ENCODE measurements around the gene FAM78A. TPM values are rescaled to one million over a fixed set of nuclear protein-coding genes. Genes with fewer than 3 reads are reported as not detected.
A peak's percentile ranks its signal among the peaks of the same experiment; 100 is the strongest.

The FAM78A gene
- total and polyA plus RNA-seq, 11 donors = 13.6 to 37.9 (median 33.4) TPM

DNA sequence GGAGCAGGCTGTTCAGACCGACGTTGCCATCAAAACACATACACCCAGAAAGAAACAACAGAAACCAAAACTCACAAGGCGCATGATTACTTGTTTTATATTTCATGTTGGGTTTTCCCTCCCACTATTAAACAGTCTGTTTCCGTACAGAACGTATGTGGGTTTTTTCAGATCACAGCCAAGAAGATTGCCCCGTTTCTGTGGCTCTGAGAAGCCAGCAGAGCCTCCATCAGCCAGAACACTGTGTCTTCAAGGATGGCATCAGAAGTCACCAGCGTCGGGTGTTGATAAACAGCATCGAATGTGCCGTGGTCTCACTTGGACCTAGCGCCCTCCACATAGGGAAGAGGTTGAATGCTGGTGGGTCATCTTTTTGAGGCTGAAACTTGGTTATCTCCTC lies 42.8 kb downstream of the FAM78A start:
- H3K9me3 ChIP-seq = no peaks in the 10 kb centered on the region
- peaks cover 0 to 48% (median 32%) of the 10 kb centered on the region in 12 donors for H3K4me1 ChIP-seq
- H3K27ac ChIP-seq = peak overlapping the region in 7 of 12 donors; percentile 61 to 96 (median 88)
- WGBS, 4 donors = 89 to 95% (median 90%) methylated on average over 11 of the region's 11 CpGs
- ATAC-seq (no peak), DNase-seq (peak in 1 of 5 donors; percentile 15)
- H3K36me3 ChIP-seq = peaks cover 0 to 68% (median 51%) of the 10 kb centered on the region in 9 donors
- intact Hi-C loops (cut with DNase I) = loop anchor here in 3 of 10 donors (5.0 to 10.0 kb wide), 2 partner anchors 46 to 101 kb away; no protein-coding TSS in a partner anchor
- H3K4me3 ChIP-seq = peak overlapping the region in 1 of 12 donors; percentile 5
- TF ChIP-seq, protein P1, sequence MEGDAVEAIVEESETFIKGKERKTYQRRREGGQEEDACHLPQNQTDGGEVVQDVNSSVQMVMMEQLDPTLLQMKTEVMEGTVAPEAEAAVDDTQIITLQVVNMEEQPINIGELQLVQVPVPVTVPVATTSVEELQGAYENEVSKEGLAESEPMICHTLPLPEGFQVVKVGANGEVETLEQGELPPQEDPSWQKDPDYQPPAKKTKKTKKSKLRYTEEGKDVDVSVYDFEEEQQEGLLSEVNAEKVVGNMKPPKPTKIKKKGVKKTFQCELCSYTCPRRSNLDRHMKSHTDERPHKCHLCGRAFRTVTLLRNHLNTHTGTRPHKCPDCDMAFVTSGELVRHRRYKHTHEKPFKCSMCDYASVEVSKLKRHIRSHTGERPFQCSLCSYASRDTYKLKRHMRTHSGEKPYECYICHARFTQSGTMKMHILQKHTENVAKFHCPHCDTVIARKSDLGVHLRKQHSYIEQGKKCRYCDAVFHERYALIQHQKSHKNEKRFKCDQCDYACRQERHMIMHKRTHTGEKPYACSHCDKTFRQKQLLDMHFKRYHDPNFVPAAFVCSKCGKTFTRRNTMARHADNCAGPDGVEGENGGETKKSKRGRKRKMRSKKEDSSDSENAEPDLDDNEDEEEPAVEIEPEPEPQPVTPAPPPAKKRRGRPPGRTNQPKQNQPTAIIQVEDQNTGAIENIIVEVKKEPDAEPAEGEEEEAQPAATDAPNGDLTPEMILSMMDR (IDR thresholded peaks at IDR 0.05) = no peak
- no peak for TF ChIP-seq POLR2A (IDR thresholded peaks at IDR 0.05)
- H3K27me3 ChIP-seq = no peaks in the 10 kb centered on the region

DNA sequence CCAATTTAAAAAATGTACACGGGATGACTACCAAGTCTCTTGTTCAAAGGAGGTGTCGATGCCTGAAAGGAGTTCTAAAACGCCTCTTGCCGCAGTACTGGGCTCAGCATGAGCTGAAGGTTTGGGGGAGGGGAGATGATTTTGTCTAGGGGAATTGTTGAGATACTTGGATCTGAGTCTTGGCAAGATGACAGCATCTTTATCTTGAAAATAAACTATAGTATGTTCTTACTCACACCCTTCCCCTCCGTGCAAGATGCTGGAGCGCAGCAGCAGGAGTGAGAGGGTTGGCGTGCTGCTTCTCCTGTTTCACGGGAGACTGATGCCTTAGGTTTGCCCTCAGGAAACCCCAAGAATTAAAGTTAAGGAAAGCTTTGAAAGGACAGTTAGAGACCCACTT lies 47.3 kb downstream of the FAM78A start:
- Histone ChIP-seq H3K27ac (no peak overlapping the region), H3K27me3 (no peaks in the 10 kb centered on the region), H3K9me3 (no peaks in the 10 kb centered on the region), H3K36me3 (peaks cover 0 to 72% (median 50%) of the 10 kb centered on the region in 9 donors), H3K4me3 (peak overlapping the region in 1 of 12 donors; percentile 60), H3K4me1 (peaks cover 0 to 31% (median 13%) of the 10 kb centered on the region in 12 donors)
- WGBS, 4 donors = 74 to 83% (median 79%) methylated on average over 8 of the region's 8 CpGs
- no peak for DNase-seq
- no peak for ATAC-seq
- intact Hi-C loops (cut with DNase I) = loop anchor here in 1 of 10 donors (5.0 kb wide), 1 partner anchor 42 kb away; no protein-coding TSS in a partner anchor
- TF ChIP-seq, protein P1 (IDR thresholded peaks at IDR 0.05) = no peak
- TF ChIP-seq POLR2A (IDR thresholded peaks at IDR 0.05) = no peak

- WGBS, 4 donors = 66 to 74% (median 71%) methylated on average over 7 to 9 of the region's 9 CpGs
- no peaks in the 10 kb centered on the region for H3K27me3 ChIP-seq
- no peak for ATAC-seq
- intact Hi-C loops (cut with DNase I) = loop anchor here in 1 of 10 donors (5.0 kb wide), 1 partner anchor 41 kb away; no protein-coding TSS in a partner anchor
- TF ChIP-seq, protein P1 (IDR thresholded peaks at IDR 0.05) = no peak
- TF ChIP-seq POLR2A (IDR thresholded peaks at IDR 0.05) = no peak
- H3K27ac ChIP-seq = peak overlapping the region in 1 of 12 donors; percentile 78
- DNase-seq = no peak
- H3K4me3 ChIP-seq = peak overlapping the region in 8 of 12 donors; percentile 10 to 60 (median 24)
- peaks cover 0 to 29% (median 12%) of the 10 kb centered on the region in 12 donors for H3K4me1 ChIP-seq
- no peaks in the 10 kb centered on the region for H3K9me3 ChIP-seq
- peaks cover 0 to 68% (median 43%) of the 10 kb centered on the region in 9 donors for H3K36me3 ChIP-seq
Measured at GRCh38 chr9:131227959-131228460, 48.3 kb downstream of the FAM78A start.

GRCh38 chr9:131227112-131227958 lies 49.0 kb downstream of the FAM78A start:
- Histone ChIP-seq H3K4me1 (peaks cover 0 to 29% (median 12%) of the 10 kb centered on the region in 12 donors), H3K4me3 (peak overlapping the region in 1 of 12 donors; percentile 60), H3K27me3 (no peaks in the 10 kb centered on the region), H3K36me3 (peaks cover 0 to 68% (median 40%) of the 10 kb centered on the region in 9 donors), H3K27ac (peak overlapping the region in 1 of 12 donors; percentile 78), H3K9me3 (no peaks in the 10 kb centered on the region)
- intact Hi-C loops (cut with DNase I) = loop anchor here in 1 of 10 donors (5.0 kb wide), 1 partner anchor 40 kb away; no protein-coding TSS in a partner anchor
- peak in 1 of 4 donors; percentile 42 for ATAC-seq
- peak in 2 of 5 donors; percentile 33 to 45 for DNase-seq
- WGBS, 4 donors = 47 to 52% (median 49%) methylated on average over 8 to 9 of the region's 9 CpGs
- no peak for TF ChIP-seq POLR2A (IDR thresholded peaks at IDR 0.05)
- TF ChIP-seq, protein P1 (IDR thresholded peaks at IDR 0.05) = no peak
